K562 (cell line): ENCODE results near the gene SENP3. TPM values are rescaled to one million over a fixed set of nuclear protein-coding genes. Genes with fewer than 3 reads are reported as not detected.

Experiments used
- CBFA2T3 ChIP-seq: fragments of 450-650 bp; IDR thresholded peaks from 2 replicates; pipeline ENCODE4 v1.6.1; 2017
- ELK1 ChIP-seq: sonication (generic); formaldehyde crosslinking; IDR thresholded peaks from 2 replicates; pipeline ENCODE4 v1.8.1; 2022; ENCODE audit warnings: missing genetic modification reagents
- HOXB6 ChIP-seq: fragments of 250-450 bp; sonication (Bioruptor Pico); IDR thresholded peaks from 2 replicates; pipeline ENCODE4 v1.5.1; 2022; ENCODE audit warnings: mild to moderate bottlenecking, borderline replicate concordance
- MLLT1 ChIP-seq, 2 experiments: fragments of 450-650 bp; IDR thresholded peaks; 2 replicates each; pipeline ENCODE4 v1.6.1; 2016
- MTF1 ChIP-seq: fragments of 250-450 bp; sonication (Bioruptor Pico); IDR thresholded peaks from 2 replicates; pipeline ENCODE4 v1.9.0; 2021; ENCODE audit warnings: moderate library complexity, mild to moderate bottlenecking, inconsistent platforms, borderline replicate concordance
- NR1H2 ChIP-seq: sonication (generic); formaldehyde crosslinking; IDR thresholded peaks from 2 replicates; pipeline ENCODE4 v1.4.0; 2020; ENCODE audit warnings: mild to moderate bottlenecking, missing genetic modification reagents
- NR3C1 ChIP-seq: sonication (generic); formaldehyde crosslinking; IDR thresholded peaks from 2 replicates; pipeline ENCODE4 v1.8.1; 2022; ENCODE audit warnings: missing genetic modification reagents
- RBM15 ChIP-seq: fragments of 200-400 bp; formaldehyde crosslinking; IDR thresholded peaks from 2 replicates; pipeline ENCODE4 v1.6.1; 2018; ENCODE audit warnings: mild to moderate bottlenecking, low read length, moderate library complexity; ENCODE audit not compliant: insufficient read depth
- SAP30 ChIP-seq: fragments of 200-600 bp; sonication (generic); IDR thresholded peaks from 2 replicates; pipeline ENCODE4 v1.6.1; 2012; ENCODE audit warnings: borderline replicate concordance, low read depth, mild to moderate bottlenecking, moderate library complexity, low read length, control low read depth, inconsistent platforms; ENCODE audit not compliant: insufficient read depth, poor library complexity, severe bottlenecking
- SMARCA4 ChIP-seq: fragments of 450-650 bp; IDR thresholded peaks from 2 replicates; pipeline ENCODE4 v1.6.1; 2016
- SP1 ChIP-seq: sonication (generic); formaldehyde crosslinking; IDR thresholded peaks from 2 replicates; pipeline ENCODE4 v1.8.1; 2022; ENCODE audit warnings: mild to moderate bottlenecking, missing genetic modification reagents
- ZBTB2 ChIP-seq: fragments of 450-650 bp; IDR thresholded peaks from 2 replicates; pipeline ENCODE4 v1.6.1; 2016; ENCODE audit warnings: antibody characterized with exemption
- ZEB2 ChIP-seq: fragments of 450-650 bp; IDR thresholded peaks from 2 replicates; pipeline ENCODE4 v1.6.1; 2016
- ZNF354B ChIP-seq: fragments of 250-450 bp; sonication (Bioruptor Pico); IDR thresholded peaks from 2 replicates; pipeline ENCODE4 v1.4.0; 2020
- polyA plus RNA-seq, 8 experiments: library from polyadenylated mRNA; depleted of rRNA in 4 of 8; stranded (reverse) in 5 of 8; unstranded in 3 of 8; fragments of >200 nt; fragmentation: Nextera tagmentation in 2 of 8; fragmentation: Illumina TruSeq in 1 of 8; extraction: Ambion mirVana in 2 of 8; extraction: Trizol in 1 of 8; gene quantifications; 2 replicates each; pipeline versions ENCODE4 v1.2.1 to v1.2.3, GENCODE V29; 2011 to 2014; ENCODE audit warnings: inconsistent platforms in 1 of 8, missing spikeins in 1 of 8
- total RNA-seq, 7 experiments: library from RNA; depleted of rRNA in 6 of 7; stranded (reverse); fragments of >200 nt in 6 of 7; fragmentation: Illumina TruSeq in 2 of 7; extraction: Trizol in 2 of 7; gene quantifications; 2 replicates each; pipeline versions ENCODE4 v1.2.1 to v1.2.3, GENCODE V29; 2011 to 2021; ENCODE audit warnings: low replicate concordance in 1 of 7
- TF ChIP-seq, protein P1 (sequence below): sonication (generic); formaldehyde crosslinking; IDR thresholded peaks from 2 replicates; pipeline ENCODE4 v1.8.0; 2022; ENCODE audit warnings: mild to moderate bottlenecking, missing genetic modification reagents
- TF ChIP-seq, protein P2 (sequence below): IDR thresholded peaks from 2 replicates; pipeline ENCODE4 v1.6.1; 2011; ENCODE audit not compliant: insufficient read length; ENCODE audit errors: extremely low read depth
- TF ChIP-seq, protein P3 (sequence below), 2 experiments: fragments of 450-650 bp; IDR thresholded peaks; 2 replicates each; pipeline ENCODE4 v1.6.1; 2018; ENCODE audit warnings: mild to moderate bottlenecking in 2 of 2, low read depth in 1 of 2; ENCODE audit not compliant: partially characterized antibody in 2 of 2

Gene SENP3
- total and polyA plus RNA-seq, 9 of the 15 experiments (the other 6 are each of a cell fraction or from before 2014, with no cell fraction given), result 0.63 to 102 (median 78.8) TPM

DNA sequence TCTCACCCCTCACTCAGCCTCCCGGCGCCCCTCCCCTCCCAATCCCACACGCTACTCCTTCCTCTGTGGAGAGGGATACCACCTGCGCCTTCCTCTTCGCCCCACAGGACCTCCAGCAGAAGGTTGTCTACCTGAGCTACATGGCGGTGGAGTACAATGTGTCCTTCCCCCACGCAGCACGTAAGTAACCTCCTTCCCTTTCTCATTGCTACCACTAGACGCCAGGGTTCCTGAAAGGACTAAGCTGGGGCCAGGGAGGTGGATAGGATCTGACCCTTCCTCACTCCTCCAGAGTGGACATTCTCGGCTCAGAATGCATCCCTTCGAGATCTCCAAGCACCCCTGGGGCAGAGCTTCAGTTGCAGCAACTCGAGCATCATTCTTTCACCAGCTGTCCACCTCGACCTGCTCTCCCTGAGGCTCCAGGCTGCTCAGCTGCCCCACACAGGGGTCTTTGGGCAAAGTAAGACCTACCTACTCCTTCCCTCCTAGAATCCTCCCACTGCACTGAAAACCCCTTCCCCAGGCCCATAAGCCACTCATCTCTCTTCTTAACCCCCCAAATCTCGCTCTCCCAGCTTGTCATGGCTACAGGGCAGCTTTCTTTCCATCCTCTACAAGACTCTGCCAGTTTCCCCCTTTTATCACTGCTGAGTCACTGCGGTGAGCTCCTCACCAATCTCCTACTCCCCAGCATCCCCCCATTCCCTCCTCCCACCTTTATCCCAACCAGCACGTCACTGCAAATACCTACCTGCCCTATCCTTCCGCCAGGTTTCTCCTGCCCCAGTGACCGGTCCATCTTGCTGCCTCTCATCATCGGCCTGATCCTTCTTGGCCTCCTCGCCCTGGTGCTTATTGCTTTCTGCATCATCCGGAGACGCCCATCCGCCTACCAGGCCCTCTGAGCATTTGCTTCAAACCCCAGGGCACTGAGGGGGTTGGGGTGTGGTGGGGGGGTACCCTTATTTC lies 19.2 kb downstream of the SENP3 start (continued):
- TF ChIP-seq, protein P1, sequence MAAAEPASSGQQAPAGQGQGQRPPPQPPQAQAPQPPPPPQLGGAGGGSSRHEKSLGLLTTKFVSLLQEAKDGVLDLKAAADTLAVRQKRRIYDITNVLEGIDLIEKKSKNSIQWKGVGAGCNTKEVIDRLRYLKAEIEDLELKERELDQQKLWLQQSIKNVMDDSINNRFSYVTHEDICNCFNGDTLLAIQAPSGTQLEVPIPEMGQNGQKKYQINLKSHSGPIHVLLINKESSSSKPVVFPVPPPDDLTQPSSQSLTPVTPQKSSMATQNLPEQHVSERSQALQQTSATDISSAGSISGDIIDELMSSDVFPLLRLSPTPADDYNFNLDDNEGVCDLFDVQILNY (CRISPR knock-in tag), result no peak
- no peak for TF ChIP-seq HOXB6 (CRISPR knock-in tag)
- no peak for TF ChIP-seq ZNF354B (CRISPR knock-in tag)
- peak; percentile 62 for TF ChIP-seq CBFA2T3
- peak; percentile 83 for TF ChIP-seq ZEB2
- TF ChIP-seq NR1H2 (CRISPR knock-in tag), result no peak
- TF ChIP-seq RBM15, result no peak
- TF ChIP-seq NR3C1, result no peak
- no peak for TF ChIP-seq SAP30
- TF ChIP-seq ELK1 (CRISPR knock-in tag), result no peak
- no peak for TF ChIP-seq SP1 (CRISPR knock-in tag)
- peak in 1 of 2 experiments; percentile 67; a peak in 2 of 4 replicates for TF ChIP-seq MLLT1 (IDR thresholded peaks at IDR 0.05)
- peak; percentile 62; the same call in 1 of the 2 replicates for TF ChIP-seq SMARCA4
- TF ChIP-seq ZBTB2, result no peak
- no peak for TF ChIP-seq MTF1 (CRISPR knock-in tag)
- TF ChIP-seq, protein P2, sequence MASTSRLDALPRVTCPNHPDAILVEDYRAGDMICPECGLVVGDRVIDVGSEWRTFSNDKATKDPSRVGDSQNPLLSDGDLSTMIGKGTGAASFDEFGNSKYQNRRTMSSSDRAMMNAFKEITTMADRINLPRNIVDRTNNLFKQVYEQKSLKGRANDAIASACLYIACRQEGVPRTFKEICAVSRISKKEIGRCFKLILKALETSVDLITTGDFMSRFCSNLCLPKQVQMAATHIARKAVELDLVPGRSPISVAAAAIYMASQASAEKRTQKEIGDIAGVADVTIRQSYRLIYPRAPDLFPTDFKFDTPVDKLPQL, result no peak
- TF ChIP-seq, protein P3, sequence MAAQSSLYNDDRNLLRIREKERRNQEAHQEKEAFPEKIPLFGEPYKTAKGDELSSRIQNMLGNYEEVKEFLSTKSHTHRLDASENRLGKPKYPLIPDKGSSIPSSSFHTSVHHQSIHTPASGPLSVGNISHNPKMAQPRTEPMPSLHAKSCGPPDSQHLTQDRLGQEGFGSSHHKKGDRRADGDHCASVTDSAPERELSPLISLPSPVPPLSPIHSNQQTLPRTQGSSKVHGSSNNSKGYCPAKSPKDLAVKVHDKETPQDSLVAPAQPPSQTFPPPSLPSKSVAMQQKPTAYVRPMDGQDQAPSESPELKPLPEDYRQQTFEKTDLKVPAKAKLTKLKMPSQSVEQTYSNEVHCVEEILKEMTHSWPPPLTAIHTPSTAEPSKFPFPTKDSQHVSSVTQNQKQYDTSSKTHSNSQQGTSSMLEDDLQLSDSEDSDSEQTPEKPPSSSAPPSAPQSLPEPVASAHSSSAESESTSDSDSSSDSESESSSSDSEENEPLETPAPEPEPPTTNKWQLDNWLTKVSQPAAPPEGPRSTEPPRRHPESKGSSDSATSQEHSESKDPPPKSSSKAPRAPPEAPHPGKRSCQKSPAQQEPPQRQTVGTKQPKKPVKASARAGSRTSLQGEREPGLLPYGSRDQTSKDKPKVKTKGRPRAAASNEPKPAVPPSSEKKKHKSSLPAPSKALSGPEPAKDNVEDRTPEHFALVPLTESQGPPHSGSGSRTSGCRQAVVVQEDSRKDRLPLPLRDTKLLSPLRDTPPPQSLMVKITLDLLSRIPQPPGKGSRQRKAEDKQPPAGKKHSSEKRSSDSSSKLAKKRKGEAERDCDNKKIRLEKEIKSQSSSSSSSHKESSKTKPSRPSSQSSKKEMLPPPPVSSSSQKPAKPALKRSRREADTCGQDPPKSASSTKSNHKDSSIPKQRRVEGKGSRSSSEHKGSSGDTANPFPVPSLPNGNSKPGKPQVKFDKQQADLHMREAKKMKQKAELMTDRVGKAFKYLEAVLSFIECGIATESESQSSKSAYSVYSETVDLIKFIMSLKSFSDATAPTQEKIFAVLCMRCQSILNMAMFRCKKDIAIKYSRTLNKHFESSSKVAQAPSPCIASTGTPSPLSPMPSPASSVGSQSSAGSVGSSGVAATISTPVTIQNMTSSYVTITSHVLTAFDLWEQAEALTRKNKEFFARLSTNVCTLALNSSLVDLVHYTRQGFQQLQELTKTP (IDR thresholded peaks at IDR 0.05; ENCODE audit: low read depth in 1 of 2, partially characterized antibody in 2 of 2), result no peak
